ENCODE measurements around the gene ROM1. TPM values are rescaled to one million over a fixed set of nuclear protein-coding genes. Genes with fewer than 3 reads are reported as not detected.
A peak's percentile ranks its signal among the peaks of the same experiment; 100 is the strongest.

The ROM1 gene
- total and polyA plus RNA-seq, 2 donors: 1.7 to 7.6 TPM

GRCh38 chr11:62627713-62628112 lies 14.7 kb downstream of the ROM1 start:
- Histone ChIP-seq H3K27ac (ENCODE audit: low read depth in 1 of 2, low read length in 1 of 2) (no peak overlapping the region), H3K36me3 (ENCODE audit: control insufficient read depth in 2 of 2, insufficient read depth in 2 of 2, low read length in 1 of 2) (peaks cover 67 to 76% of the 10 kb centered on the region in 2 donors), H3K9me3 (ENCODE audit: control insufficient read depth in 2 of 2, insufficient read depth in 1 of 2, low read length in 1 of 2) (no peaks in the 10 kb centered on the region), H3K27me3 (ENCODE audit: control insufficient read depth in 2 of 2, insufficient read depth in 1 of 2, low read length in 1 of 2) (no peaks in the 10 kb centered on the region), H3K4me1 (ENCODE audit: control insufficient read depth in 2 of 2, insufficient read depth in 2 of 2, low read length in 2 of 2) (no peaks in the 10 kb centered on the region), H3K4me3 (ENCODE audit: low read length in 2 of 2) (no peak overlapping the region)
- 97% methylated on average over 3 of the region's 3 CpGs for WGBS
- DNase-seq (ENCODE audit: low read depth in 6 of 9, low spot score in 9 of 9): no peak

DNA sequence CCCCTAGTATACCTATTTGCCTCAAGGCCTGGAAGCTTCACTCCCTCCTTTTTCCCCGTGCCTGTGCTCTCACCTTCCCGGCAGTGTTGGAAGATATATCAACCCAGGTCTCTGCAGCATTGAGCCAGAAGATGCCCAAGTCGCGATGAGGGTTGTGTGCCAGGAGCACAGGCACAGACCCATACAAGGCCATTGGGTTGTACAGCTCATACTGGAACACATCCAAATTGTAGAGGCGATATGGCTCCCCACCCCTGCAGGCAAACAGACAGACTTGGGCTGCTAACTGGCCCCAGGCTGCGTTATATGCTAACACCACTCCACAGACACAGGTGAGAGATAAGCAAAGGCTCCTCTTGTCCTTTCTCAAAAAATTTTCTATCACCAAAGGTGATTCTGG lies 19.4 kb downstream of the ROM1 start:
- Histone ChIP-seq H3K4me3 (ENCODE audit: low read length in 2 of 2) (no peak overlapping the region), H3K27ac (ENCODE audit: low read depth in 1 of 2, low read length in 1 of 2) (no peak overlapping the region), H3K4me1 (ENCODE audit: control insufficient read depth in 2 of 2, insufficient read depth in 2 of 2, low read length in 2 of 2) (no peaks in the 10 kb centered on the region), H3K36me3 (ENCODE audit: control insufficient read depth in 2 of 2, insufficient read depth in 2 of 2, low read length in 1 of 2) (peaks cover 72 to 94% of the 10 kb centered on the region in 2 donors), H3K27me3 (ENCODE audit: control insufficient read depth in 2 of 2, insufficient read depth in 1 of 2, low read length in 1 of 2) (no peaks in the 10 kb centered on the region), H3K9me3 (ENCODE audit: control insufficient read depth in 2 of 2, insufficient read depth in 1 of 2, low read length in 1 of 2) (no peaks in the 10 kb centered on the region)
- 97% methylated on average over 6 of the region's 6 CpGs for WGBS
- no peak for DNase-seq (ENCODE audit: low read depth in 6 of 9, low spot score in 9 of 9)

DNA sequence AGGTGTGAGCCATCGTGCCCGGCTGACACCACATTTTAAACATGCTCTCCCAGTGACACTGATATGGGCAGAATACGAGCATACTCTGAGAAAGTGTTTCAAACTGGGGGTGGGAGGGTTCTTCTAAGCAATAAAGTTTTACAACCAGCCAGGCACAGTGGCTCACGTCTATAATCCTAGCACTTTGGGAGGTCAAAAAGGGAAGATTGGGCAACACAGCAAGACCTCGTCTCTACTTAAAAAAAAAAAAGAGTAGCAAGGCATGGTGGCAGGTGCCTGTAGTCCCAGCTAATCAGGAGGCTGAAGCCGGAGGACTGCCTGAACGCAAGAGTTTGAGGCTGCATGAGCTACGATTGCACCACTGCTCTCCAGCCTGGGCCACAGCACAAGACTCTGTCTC lies 31.2 kb downstream of the ROM1 start:
- H3K4me1 ChIP-seq (ENCODE audit: control insufficient read depth in 2 of 2, insufficient read depth in 2 of 2, low read length in 2 of 2): peaks cover 9 to 33% of the 10 kb centered on the region in 2 donors
- no peaks in the 10 kb centered on the region for H3K9me3 ChIP-seq (ENCODE audit: control insufficient read depth in 2 of 2, insufficient read depth in 1 of 2, low read length in 1 of 2)
- H3K27me3 ChIP-seq (ENCODE audit: control insufficient read depth in 2 of 2, insufficient read depth in 1 of 2, low read length in 1 of 2): no peaks in the 10 kb centered on the region
- no peak for DNase-seq (ENCODE audit: low read depth in 6 of 9, low spot score in 9 of 9)
- no peak overlapping the region for H3K4me3 ChIP-seq (ENCODE audit: low read length in 2 of 2)
- no peak overlapping the region for H3K27ac ChIP-seq (ENCODE audit: low read depth in 1 of 2, low read length in 1 of 2)
- 98% methylated on average over 8 of the region's 8 CpGs for WGBS
- H3K36me3 ChIP-seq (ENCODE audit: control insufficient read depth in 2 of 2, insufficient read depth in 2 of 2, low read length in 1 of 2): peaks cover 18 to 41% of the 10 kb centered on the region in 2 donors

DNA sequence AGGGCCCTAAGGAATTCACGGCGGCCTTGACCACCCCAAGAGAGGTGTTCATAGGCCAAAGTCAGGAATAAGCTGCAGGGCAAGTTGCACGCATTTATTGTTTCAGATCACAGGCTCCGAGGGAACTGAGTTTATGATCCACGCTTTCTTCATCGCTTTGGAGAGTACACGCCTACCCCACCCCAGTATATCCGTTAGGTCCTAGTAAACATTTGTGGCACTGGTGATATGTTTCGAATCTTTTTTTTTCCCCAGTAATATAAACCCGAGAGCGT lies 32.6 kb downstream of the ROM1 start:
- Histone ChIP-seq H3K4me3 (ENCODE audit: low read length in 2 of 2) (peak overlapping the region; percentile 68 to 100), H3K36me3 (ENCODE audit: control insufficient read depth in 2 of 2, insufficient read depth in 2 of 2, low read length in 1 of 2) (peaks cover 20 to 42% of the 10 kb centered on the region in 2 donors), H3K9me3 (ENCODE audit: control insufficient read depth in 2 of 2, insufficient read depth in 1 of 2, low read length in 1 of 2) (no peaks in the 10 kb centered on the region), H3K4me1 (ENCODE audit: control insufficient read depth in 2 of 2, insufficient read depth in 2 of 2, low read length in 2 of 2) (peaks cover 9 to 32% of the 10 kb centered on the region in 2 donors), H3K27ac (ENCODE audit: low read depth in 1 of 2, low read length in 1 of 2) (peak overlapping the region; percentile 81 to 89), H3K27me3 (ENCODE audit: control insufficient read depth in 2 of 2, insufficient read depth in 1 of 2, low read length in 1 of 2) (no peaks in the 10 kb centered on the region)
- 19% methylated on average over 11 of the region's 11 CpGs for WGBS
- DNase-seq (ENCODE audit: low read depth in 6 of 9, low spot score in 9 of 9): peak in 1 of 9 donors; percentile 28

DNA sequence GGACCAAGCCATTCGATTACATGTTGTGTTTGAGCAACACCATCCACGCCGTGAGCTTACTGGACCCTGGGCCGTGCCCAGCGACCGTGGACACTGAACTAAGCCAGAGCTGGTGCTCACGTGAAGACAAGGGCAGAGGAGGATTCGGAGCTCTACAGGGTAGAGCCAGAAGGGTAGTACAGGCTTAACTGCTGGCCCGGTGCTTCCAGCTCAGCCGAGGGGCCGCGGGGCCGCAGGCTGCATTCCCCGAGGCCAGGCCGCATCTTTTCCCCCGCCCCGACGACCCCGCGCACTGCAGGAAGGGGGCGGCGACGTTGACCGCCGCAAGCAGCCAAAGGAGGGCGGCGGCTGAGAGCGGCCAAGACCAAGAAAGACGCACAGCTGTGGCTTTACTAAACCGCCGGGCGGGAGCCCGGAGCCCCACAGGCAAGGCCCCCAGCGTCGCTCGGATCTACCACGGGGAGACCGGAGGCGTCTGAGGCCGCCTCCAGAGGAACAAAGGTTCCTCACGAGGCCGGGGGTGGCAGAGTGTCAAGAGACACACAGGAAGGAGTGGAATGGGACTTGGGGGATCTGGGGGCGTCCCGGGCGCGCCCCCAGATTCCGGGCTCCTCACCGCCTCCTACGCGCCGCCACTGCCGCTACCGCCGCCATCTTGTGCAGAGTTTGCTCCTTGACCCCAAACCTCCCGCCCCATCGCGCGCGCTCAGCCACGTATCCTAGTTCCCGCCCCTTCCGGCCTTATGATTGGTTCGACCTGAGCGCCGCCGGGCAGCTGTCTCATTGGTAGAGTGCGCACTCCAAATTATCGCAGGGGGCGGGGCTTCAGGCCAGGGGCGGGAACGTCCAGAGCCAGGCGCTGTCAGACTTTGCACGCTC lies 33.1 kb downstream of the ROM1 start, which contains the start of gene GANAB:
GANAB (minus strand) TSS at position 668 of the 879 bp plus-strand sequence; CDS start at position 654, 14 bp downstream.
- no peaks in the 10 kb centered on the region for H3K27me3 ChIP-seq (ENCODE audit: control insufficient read depth in 2 of 2, insufficient read depth in 1 of 2, low read length in 1 of 2)
- peak within 1 kb of the TSS; percentile 81 to 89 for H3K27ac ChIP-seq (ENCODE audit: low read depth in 1 of 2, low read length in 1 of 2)
- DNase-seq (ENCODE audit: low read depth in 6 of 9, low spot score in 9 of 9): peak; percentile 90 to 99 (median 97)
- H3K36me3 ChIP-seq (ENCODE audit: control insufficient read depth in 2 of 2, insufficient read depth in 2 of 2, low read length in 1 of 2): peaks cover 20 to 42% of the 10 kb centered on the region in 2 donors
- under 1% methylated on average over 73 of the region's 73 CpGs for WGBS
- H3K4me1 ChIP-seq (ENCODE audit: control insufficient read depth in 2 of 2, insufficient read depth in 2 of 2, low read length in 2 of 2): peaks cover 9 to 27% of the 10 kb centered on the region in 2 donors
- peak within 1 kb of the TSS; percentile 68 to 100 for H3K4me3 ChIP-seq (ENCODE audit: low read length in 2 of 2)
- H3K9me3 ChIP-seq (ENCODE audit: control insufficient read depth in 2 of 2, insufficient read depth in 1 of 2, low read length in 1 of 2): no peaks in the 10 kb centered on the region

DNA sequence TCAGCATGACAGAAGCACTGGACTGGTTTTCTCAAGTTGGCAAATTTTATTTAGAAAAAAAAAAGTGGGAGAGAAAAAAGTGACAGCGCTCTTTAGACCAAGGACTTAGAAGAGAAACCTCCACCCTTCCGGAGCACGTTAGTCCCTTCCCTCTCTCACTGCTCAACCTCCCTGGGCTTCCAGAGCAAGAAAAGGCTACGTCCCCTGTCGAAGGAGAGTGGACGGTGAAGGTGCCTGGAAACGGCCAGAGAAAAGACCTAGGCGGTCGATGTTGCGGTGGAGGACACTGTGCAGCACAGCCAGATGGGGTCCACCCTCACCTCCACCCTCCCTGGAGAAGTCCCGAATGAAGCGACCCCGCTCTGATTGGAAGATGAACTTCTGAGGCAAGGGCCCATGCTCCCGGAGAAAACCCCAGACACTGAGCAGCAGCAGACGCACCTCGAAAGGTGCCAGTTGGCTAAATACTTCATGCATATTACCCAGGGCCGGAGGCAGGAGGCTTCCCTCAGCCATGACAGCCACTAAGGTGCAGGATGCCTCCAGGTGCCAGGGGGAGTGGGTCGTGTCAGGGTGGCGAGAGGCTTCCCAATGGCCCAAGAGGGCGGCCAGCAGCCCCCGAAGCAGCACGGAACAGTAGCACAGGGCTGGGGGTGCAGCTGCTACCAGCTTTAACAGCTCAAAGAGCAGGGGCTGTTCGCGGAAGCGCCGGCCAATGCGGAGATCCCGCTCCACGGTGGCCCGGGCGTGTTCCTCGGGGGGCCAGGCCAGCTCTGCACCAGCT lies 34.0 kb downstream of the ROM1 start:
- Histone ChIP-seq H3K4me3 (ENCODE audit: low read length in 2 of 2) (peak overlapping the region; percentile 68 to 100), H3K27me3 (ENCODE audit: control insufficient read depth in 2 of 2, insufficient read depth in 1 of 2, low read length in 1 of 2) (no peaks in the 10 kb centered on the region), H3K9me3 (ENCODE audit: control insufficient read depth in 2 of 2, insufficient read depth in 1 of 2, low read length in 1 of 2) (no peaks in the 10 kb centered on the region), H3K27ac (ENCODE audit: low read depth in 1 of 2, low read length in 1 of 2) (peak overlapping the region in 1 of 2 donors; percentile 33), H3K4me1 (ENCODE audit: control insufficient read depth in 2 of 2, insufficient read depth in 2 of 2, low read length in 2 of 2) (peaks cover 14 to 26% of the 10 kb centered on the region in 2 donors), H3K36me3 (ENCODE audit: control insufficient read depth in 2 of 2, insufficient read depth in 2 of 2, low read length in 1 of 2) (peaks cover 20 to 42% of the 10 kb centered on the region in 2 donors)
- WGBS: 82% methylated on average over 32 of the region's 32 CpGs
- no peak for DNase-seq (ENCODE audit: low read depth in 6 of 9, low spot score in 9 of 9)

GRCh38 chr11:62647609-62648005 lies 34.5 kb downstream of the ROM1 start:
- peaks cover 19 to 32% of the 10 kb centered on the region in 2 donors for H3K4me1 ChIP-seq (ENCODE audit: control insufficient read depth in 2 of 2, insufficient read depth in 2 of 2, low read length in 2 of 2)
- H3K27me3 ChIP-seq (ENCODE audit: control insufficient read depth in 2 of 2, insufficient read depth in 1 of 2, low read length in 1 of 2): no peaks in the 10 kb centered on the region
- H3K4me3 ChIP-seq (ENCODE audit: low read length in 2 of 2): no peak overlapping the region
- no peaks in the 10 kb centered on the region for H3K9me3 ChIP-seq (ENCODE audit: control insufficient read depth in 2 of 2, insufficient read depth in 1 of 2, low read length in 1 of 2)
- no peak overlapping the region for H3K27ac ChIP-seq (ENCODE audit: low read depth in 1 of 2, low read length in 1 of 2)
- H3K36me3 ChIP-seq (ENCODE audit: control insufficient read depth in 2 of 2, insufficient read depth in 2 of 2, low read length in 1 of 2): peaks cover 20 to 42% of the 10 kb centered on the region in 2 donors
- WGBS: 95% methylated on average over 6 of the region's 6 CpGs
- DNase-seq (ENCODE audit: low read depth in 6 of 9, low spot score in 9 of 9): no peak

DNA sequence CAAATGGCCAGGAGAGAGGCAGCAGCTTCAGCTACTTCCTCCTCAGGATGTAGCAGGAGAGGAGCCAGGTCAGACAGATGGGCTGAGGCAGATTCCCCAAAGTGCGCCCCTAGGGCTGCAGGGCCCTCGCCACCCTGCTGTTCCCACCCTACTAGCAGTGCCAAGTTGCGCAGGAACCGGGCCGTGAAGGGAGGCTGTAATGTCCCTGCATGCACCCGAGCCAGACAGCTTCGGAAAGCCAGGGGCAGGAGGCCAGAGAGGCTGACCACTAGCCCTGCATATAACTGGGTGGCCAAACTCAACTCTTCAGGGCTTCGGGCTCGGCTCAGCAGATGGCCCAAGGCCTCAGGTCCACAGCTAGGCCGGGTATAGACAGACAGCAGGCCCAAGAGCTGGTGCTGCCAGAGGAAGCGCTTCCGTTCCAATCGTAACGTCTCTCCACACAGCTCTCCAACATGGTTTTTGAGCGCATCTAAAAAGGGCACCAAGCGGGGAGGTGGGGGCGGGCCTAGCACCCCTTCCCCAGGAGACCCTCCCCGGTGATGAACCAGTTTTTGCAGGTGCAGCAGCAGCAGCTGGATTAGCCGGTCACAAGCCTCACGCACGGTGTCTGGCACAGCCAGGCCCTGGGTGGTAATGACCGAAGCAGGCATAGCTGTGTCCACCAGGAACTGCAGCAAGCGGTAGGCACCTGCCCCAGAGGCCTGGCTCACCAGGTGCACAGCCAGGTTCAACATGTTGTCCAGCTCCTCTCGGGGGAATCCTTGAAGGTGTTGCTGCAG lies 35.3 kb downstream of the ROM1 start:
- Histone ChIP-seq H3K27me3 (ENCODE audit: control insufficient read depth in 2 of 2, insufficient read depth in 1 of 2, low read length in 1 of 2) (no peaks in the 10 kb centered on the region), H3K9me3 (ENCODE audit: control insufficient read depth in 2 of 2, insufficient read depth in 1 of 2, low read length in 1 of 2) (no peaks in the 10 kb centered on the region), H3K27ac (ENCODE audit: low read depth in 1 of 2, low read length in 1 of 2) (no peak overlapping the region), H3K4me3 (ENCODE audit: low read length in 2 of 2) (no peak overlapping the region), H3K36me3 (ENCODE audit: control insufficient read depth in 2 of 2, insufficient read depth in 2 of 2, low read length in 1 of 2) (peaks cover 17 to 36% of the 10 kb centered on the region in 2 donors), H3K4me1 (ENCODE audit: control insufficient read depth in 2 of 2, insufficient read depth in 2 of 2, low read length in 2 of 2) (peaks cover 20 to 33% of the 10 kb centered on the region in 2 donors)
- WGBS: 97% methylated on average over 24 of the region's 24 CpGs
- DNase-seq (ENCODE audit: low read depth in 6 of 9, low spot score in 9 of 9): no peak

Data from thymus (tissue), 11 donors.